NB4 (cell line): ENCODE data around the gene ANKRD13B.

Experiments
- DNase-seq: peaks from one replicate; pipeline ENCODE4 v3.0.0; 2010; ENCODE audit warnings: low read depth
- H3K4me3 ChIP-seq: one replicate; pipeline ENCODE4 v1.5.1; 2011; ENCODE audit warnings: mild to moderate bottlenecking, low read depth, low read length, moderate library complexity
- CTCF ChIP-seq: IDR thresholded peaks from one replicate; pipeline ENCODE4 v1.5.1; 2012; ENCODE audit warnings: low read depth, low read length
- MAX ChIP-seq: IDR thresholded peaks from 2 replicates; pipeline ENCODE4 v1.6.1; 2011; ENCODE audit warnings: low read depth, low read length
- MYC ChIP-seq: IDR thresholded peaks from 2 replicates; pipeline ENCODE4 v1.6.1; 2011; ENCODE audit warnings: low read depth, low read length
- POLR2A ChIP-seq: IDR thresholded peaks from 2 replicates; pipeline ENCODE4 v1.6.1; 2011; ENCODE audit warnings: mild to moderate bottlenecking; ENCODE audit not compliant: insufficient read length; ENCODE audit errors: extremely low read depth

Gene ANKRD13B

GRCh38 chr17:29593591-29594518 lies 923 bp downstream of the ANKRD13B start:
- DNase-seq, result peak; percentile 66
- H3K4me3 ChIP-seq, result peak overlapping the region; percentile 47
- TF ChIP-seq MYC (no peak), CTCF (peak; percentile 24), POLR2A (no peak), MAX (peak; percentile 40; the same call in 1 of the 2 replicates)

- no peak overlapping the region for H3K4me3 ChIP-seq
- no peak for TF ChIP-seq MYC
- TF ChIP-seq POLR2A, result no peak
- TF ChIP-seq CTCF, result no peak
- no peak for TF ChIP-seq MAX
- no peak for DNase-seq
These were observed 1.7 kb downstream of the ANKRD13B start for GRCh38 chr17:29594519-29595090.

GRCh38 chr17:29595107-29595942 lies 2.4 kb downstream of the ANKRD13B start:
- no peak for DNase-seq

GRCh38 chr17:29595943-29596774 lies 3.2 kb downstream of the ANKRD13B start:
- no peak for DNase-seq
- H3K4me3 ChIP-seq, result no peak overlapping the region
- TF ChIP-seq MYC, result no peak
- TF ChIP-seq MAX, result no peak
- no peak for TF ChIP-seq POLR2A

More at GRCh38 chr17:29595107-29595942, 2.4 kb downstream of the ANKRD13B start:
- no peak for TF ChIP-seq CTCF
- no peak for TF ChIP-seq POLR2A
- TF ChIP-seq MAX, result no peak
- no peak for TF ChIP-seq MYC
- no peak overlapping the region for H3K4me3 ChIP-seq

- no peak for TF ChIP-seq MYC
- TF ChIP-seq POLR2A, result no peak
- no peak for TF ChIP-seq MAX
- TF ChIP-seq CTCF, result no peak
- H3K4me3 ChIP-seq, result no peak overlapping the region
- DNase-seq, result peak; percentile 47
These were observed 3.9 kb downstream of the ANKRD13B start for GRCh38 chr17:29596811-29597210.
